ENCODE results near the gene SPTB.
A peak's percentile ranks its signal among the peaks of the same experiment; 100 is the strongest.
"Not testable (repeated sequence)": the region's sequence is repeated elsewhere in the genome, so short reads cannot be mapped to it uniquely, and the experiment has no call there.

The SPTB gene

GRCh38 chr14:64806862-64807495 lies 72.7 kb downstream of the SPTB start:
- 54% methylated on average over 5 of the region's 6 CpGs for WGBS

GRCh38 chr14:64806202-64806861 lies 73.4 kb downstream of the SPTB start:
- Histone ChIP-seq H2AFZ (ENCODE audit: low read depth, low read length) (no peak overlapping the region), H2BK15ac (ENCODE audit: low read depth, poor library complexity, severe bottlenecking) (no peak overlapping the region), H3K79me1 (replicated peaks; ENCODE audit: low read length, poor library complexity, severe bottlenecking) (no peaks in the 10 kb centered on the region), H4K8ac (ENCODE audit: low read length) (peak overlapping the region; percentile 72), H2BK5ac (ENCODE audit: low read depth, low read length, poor library complexity, severe bottlenecking) (no peak overlapping the region), H3K27me3 (ENCODE audit: control insufficient read depth in 1 of 2, insufficient read depth in 1 of 2, low read length in 2 of 2) (no peaks in the 10 kb centered on the region), H3K4me2 (ENCODE audit: low read length, poor library complexity, severe bottlenecking) (no peak overlapping the region), H2AK5ac (ENCODE audit: low read length, severe bottlenecking) (peak overlapping the region; percentile 10), H2BK120ac (ENCODE audit: low read depth, low read length) (no peak overlapping the region), H3K9ac (ENCODE audit: low read length) (no peak overlapping the region), H2BK12ac (ENCODE audit: low read length in 2 of 2) (no peak overlapping the region), H3K18ac (ENCODE audit: low read depth in 1 of 2, low read length in 2 of 2) (peak overlapping the region in 1 of 2 experiments; percentile 59), H3K9me3 (ENCODE audit: control insufficient read depth, low read length) (no peaks in the 10 kb centered on the region), H3K4me1 (ENCODE audit: control insufficient read depth, insufficient read depth, low read depth, low read length) (peaks cover 11% of the 10 kb centered on the region), H3K36me3 (ENCODE audit: control insufficient read depth in 1 of 2, insufficient read depth in 2 of 2, low read depth in 1 of 2, low read length in 2 of 2) (no peaks in the 10 kb centered on the region), H3K23ac (ENCODE audit: low read length in 2 of 2) (no peak overlapping the region), H3K27ac (ENCODE audit: low read length, poor library complexity, severe bottlenecking) (peak overlapping the region; percentile 89), H3K14ac (ENCODE audit: low read length in 2 of 2) (no peak overlapping the region), H3K4me3 (ENCODE audit: insufficient read depth in 1 of 2, low read depth in 1 of 2, low read length in 2 of 2) (no peak overlapping the region), H3K4ac (ENCODE audit: low read depth in 1 of 2, low read length in 2 of 2) (no peak overlapping the region), H4K91ac (ENCODE audit: low read length) (peak overlapping the region; percentile 59)
- WGBS, result 0% methylated on average over 2 of the region's 9 CpGs
- peak; percentile 83 for DNase-seq

More at GRCh38 chr14:64806862-64807495, 72.7 kb downstream of the SPTB start:
- no peaks in the 10 kb centered on the region for H3K79me1 ChIP-seq (replicated peaks; ENCODE audit: low read length, poor library complexity, severe bottlenecking)
- no peak overlapping the region for H2BK15ac ChIP-seq (ENCODE audit: low read depth, poor library complexity, severe bottlenecking)
- no peak overlapping the region for H3K18ac ChIP-seq (ENCODE audit: low read depth in 1 of 2, low read length in 2 of 2)
- H3K4me3 ChIP-seq (ENCODE audit: insufficient read depth in 1 of 2, low read depth in 1 of 2, low read length in 2 of 2), result no peak overlapping the region
- no peak overlapping the region for H3K4ac ChIP-seq (ENCODE audit: low read depth in 1 of 2, low read length in 2 of 2)
- no peak overlapping the region for H2AK5ac ChIP-seq (ENCODE audit: low read length, severe bottlenecking)
- no peaks in the 10 kb centered on the region for H3K9me3 ChIP-seq (ENCODE audit: control insufficient read depth, low read length)
- no peak for DNase-seq
- no peaks in the 10 kb centered on the region for H3K36me3 ChIP-seq (ENCODE audit: control insufficient read depth in 1 of 2, insufficient read depth in 2 of 2, low read depth in 1 of 2, low read length in 2 of 2)
- peak overlapping the region in 1 of 2 experiments; percentile 3 for H2BK12ac ChIP-seq (ENCODE audit: low read length in 2 of 2)
- no peak overlapping the region for H4K91ac ChIP-seq (ENCODE audit: low read length)
- peaks cover 11% of the 10 kb centered on the region for H3K4me1 ChIP-seq (ENCODE audit: control insufficient read depth, insufficient read depth, low read depth, low read length)
- H3K27ac ChIP-seq (ENCODE audit: low read length, poor library complexity, severe bottlenecking), result peak overlapping the region; percentile 89
- H3K27me3 ChIP-seq (ENCODE audit: control insufficient read depth in 1 of 2, insufficient read depth in 1 of 2, low read length in 2 of 2), result no peaks in the 10 kb centered on the region
- H3K9ac ChIP-seq (ENCODE audit: low read length), result no peak overlapping the region
- H3K4me2 ChIP-seq (ENCODE audit: low read length, poor library complexity, severe bottlenecking), result peak overlapping the region; percentile 7
- H3K23ac ChIP-seq (ENCODE audit: low read length in 2 of 2), result no peak overlapping the region
- no peak overlapping the region for H2AFZ ChIP-seq (ENCODE audit: low read depth, low read length)
- H3K14ac ChIP-seq (ENCODE audit: low read length in 2 of 2), result no peak overlapping the region
- no peak overlapping the region for H2BK120ac ChIP-seq (ENCODE audit: low read depth, low read length)
- peak overlapping the region; percentile 35 for H2BK5ac ChIP-seq (ENCODE audit: low read depth, low read length, poor library complexity, severe bottlenecking)
- no peak overlapping the region for H4K8ac ChIP-seq (ENCODE audit: low read length)

- WGBS, result 11% methylated on average over 1 of the region's 3 CpGs
- Histone ChIP-seq H3K18ac (ENCODE audit: low read depth in 1 of 2, low read length in 2 of 2) (peak overlapping the region in 1 of 2 experiments; percentile 6), H2BK12ac (ENCODE audit: low read length in 2 of 2) (peak overlapping the region in 1 of 2 experiments; percentile 79), H2AK5ac (ENCODE audit: low read length, severe bottlenecking) (peak overlapping the region; percentile 47), H3K27ac (ENCODE audit: low read length, poor library complexity, severe bottlenecking) (peak overlapping the region; percentile 89), H3K4me1 (ENCODE audit: control insufficient read depth, insufficient read depth, low read depth, low read length) (peaks cover 11% of the 10 kb centered on the region), H2BK5ac (ENCODE audit: low read depth, low read length, poor library complexity, severe bottlenecking) (peak overlapping the region; percentile 79)
- H3K36me3 ChIP-seq (ENCODE audit: control insufficient read depth in 1 of 2, insufficient read depth in 2 of 2, low read depth in 1 of 2, low read length in 2 of 2); H4K8ac ChIP-seq (ENCODE audit: low read length); H2BK120ac ChIP-seq (ENCODE audit: low read depth, low read length); H3K79me1 ChIP-seq (replicated peaks; ENCODE audit: low read length, poor library complexity, severe bottlenecking); H4K91ac ChIP-seq (ENCODE audit: low read length); H3K4me2 ChIP-seq (ENCODE audit: low read length, poor library complexity, severe bottlenecking); H3K9me3 ChIP-seq (ENCODE audit: control insufficient read depth, low read length); H2BK15ac ChIP-seq (ENCODE audit: low read depth, poor library complexity, severe bottlenecking); H3K4me3 ChIP-seq (ENCODE audit: insufficient read depth in 1 of 2, low read depth in 1 of 2, low read length in 2 of 2); H3K14ac ChIP-seq (ENCODE audit: low read length in 2 of 2); H3K9ac ChIP-seq (ENCODE audit: low read length); H2AFZ ChIP-seq (ENCODE audit: low read depth, low read length); H3K23ac ChIP-seq (ENCODE audit: low read length in 2 of 2); H3K4ac ChIP-seq (ENCODE audit: low read depth in 1 of 2, low read length in 2 of 2); H3K27me3 ChIP-seq (ENCODE audit: control insufficient read depth in 1 of 2, insufficient read depth in 1 of 2, low read length in 2 of 2): not testable (repeated sequence)
- DNase-seq, result peak; percentile 52
Measured at GRCh38 chr14:64805646-64806045, 74.1 kb downstream of the SPTB start.

DNA sequence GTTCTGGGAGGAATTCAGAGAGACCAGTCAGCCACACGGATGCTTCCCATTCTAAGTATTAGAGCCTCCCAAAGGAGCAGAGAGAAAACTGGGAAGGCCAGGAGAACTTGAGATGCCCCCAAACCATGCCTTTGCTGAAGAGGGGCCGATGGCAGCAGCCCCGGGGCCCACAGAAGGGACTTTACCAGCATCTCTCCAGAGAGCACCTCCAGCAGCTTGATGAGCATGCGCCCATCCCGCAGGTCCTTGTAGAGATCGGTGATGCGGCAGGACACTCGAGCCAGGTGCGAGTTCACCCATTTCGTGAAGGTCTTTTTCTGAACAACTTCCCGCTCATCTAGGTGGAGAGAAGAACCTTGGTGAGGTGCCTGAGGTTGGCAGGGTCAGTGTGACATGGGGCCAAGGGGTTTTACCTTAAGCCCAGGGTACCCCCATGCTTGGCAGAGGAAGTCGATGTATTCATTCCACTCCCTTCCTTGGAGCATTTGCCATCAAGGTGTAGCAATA lies 74.9 kb downstream of the SPTB start:
- Histone ChIP-seq H3K9me3 (ENCODE audit: control insufficient read depth, low read length) (no peaks in the 10 kb centered on the region), H3K4ac (ENCODE audit: low read depth in 1 of 2, low read length in 2 of 2) (no peak overlapping the region), H2BK120ac (ENCODE audit: low read depth, low read length) (no peak overlapping the region), H2BK12ac (ENCODE audit: low read length in 2 of 2) (no peak overlapping the region), H4K91ac (ENCODE audit: low read length) (no peak overlapping the region), H3K79me1 (replicated peaks; ENCODE audit: low read length, poor library complexity, severe bottlenecking) (no peaks in the 10 kb centered on the region), H2AK5ac (ENCODE audit: low read length, severe bottlenecking) (peak overlapping the region; percentile 36), H3K23ac (ENCODE audit: low read length in 2 of 2) (no peak overlapping the region), H3K4me2 (ENCODE audit: low read length, poor library complexity, severe bottlenecking) (no peak overlapping the region), H2AFZ (ENCODE audit: low read depth, low read length) (no peak overlapping the region), H3K4me3 (ENCODE audit: insufficient read depth in 1 of 2, low read depth in 1 of 2, low read length in 2 of 2) (no peak overlapping the region), H3K4me1 (ENCODE audit: control insufficient read depth, insufficient read depth, low read depth, low read length) (peaks cover 11% of the 10 kb centered on the region), H2BK5ac (ENCODE audit: low read depth, low read length, poor library complexity, severe bottlenecking) (no peak overlapping the region), H3K9ac (ENCODE audit: low read length) (no peak overlapping the region), H3K27me3 (ENCODE audit: control insufficient read depth in 1 of 2, insufficient read depth in 1 of 2, low read length in 2 of 2) (no peaks in the 10 kb centered on the region), H3K27ac (ENCODE audit: low read length, poor library complexity, severe bottlenecking) (no peak overlapping the region), H4K8ac (ENCODE audit: low read length) (no peak overlapping the region), H2BK15ac (ENCODE audit: low read depth, poor library complexity, severe bottlenecking) (no peak overlapping the region), H3K18ac (ENCODE audit: low read depth in 1 of 2, low read length in 2 of 2) (no peak overlapping the region), H3K14ac (ENCODE audit: low read length in 2 of 2) (no peak overlapping the region), H3K36me3 (ENCODE audit: control insufficient read depth in 1 of 2, insufficient read depth in 2 of 2, low read depth in 1 of 2, low read length in 2 of 2) (no peaks in the 10 kb centered on the region)
- 94% methylated on average over 12 of the region's 12 CpGs for WGBS
- no peak for DNase-seq
